Stimulated activated CD4-positive, alpha-beta T cell treated with anti-CD3 and anti-CD28 coated beads, Interleukin-15, amount 100 ng/mL, for 24 hours (primary cell): ENCODE measurements around the gene TRERF1.
"Not testable (repeated sequence)": the region's sequence is repeated elsewhere in the genome, so short reads cannot be mapped to it uniquely, and the experiment has no call there.

Source experiments
- DNase-seq: peaks from one replicate; pipeline ENCODE4 v3.0.0-alpha.2; 2020

The TRERF1 gene

DNA sequence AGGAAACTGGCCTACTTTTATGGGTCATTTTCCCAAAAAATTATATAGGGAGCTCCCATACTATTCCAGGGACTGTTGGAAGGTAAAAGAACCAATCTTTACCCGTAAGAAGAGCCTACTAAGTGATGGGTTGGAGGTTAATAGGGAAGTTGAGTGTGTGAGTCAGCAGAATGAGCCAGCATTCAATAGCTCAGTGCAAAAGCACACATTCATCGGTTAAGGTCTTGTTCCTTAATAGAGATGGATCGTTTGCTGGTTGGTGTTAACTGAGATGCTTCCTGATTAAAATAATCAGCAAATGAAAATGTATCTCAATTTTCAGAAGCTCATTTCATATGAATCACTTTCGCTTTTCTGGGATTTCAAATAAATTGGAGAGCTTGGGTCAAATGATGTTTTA, 118.8 kb downstream of the TRERF1 start:
- DNase-seq: no peak

DNA sequence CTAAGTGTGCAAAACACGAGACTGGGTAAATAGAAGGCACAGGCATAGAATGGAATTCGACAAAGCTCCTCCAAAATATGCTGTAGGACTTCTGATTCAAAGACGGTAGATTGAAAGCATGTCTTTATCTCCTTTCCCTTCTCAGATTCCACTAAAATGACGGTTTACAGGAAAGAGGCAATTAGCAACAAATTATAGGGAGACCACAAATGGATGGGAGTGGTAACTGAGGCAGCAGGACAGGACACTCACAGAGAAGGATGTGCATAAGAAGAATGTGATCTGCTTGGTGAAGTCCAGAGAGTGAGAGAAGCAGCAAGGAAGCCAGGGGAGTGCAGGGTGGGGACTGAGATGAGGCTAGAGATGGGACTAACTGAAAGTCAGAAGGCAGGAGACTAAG, 120.7 kb downstream of the TRERF1 start:
- no peak for DNase-seq

DNA sequence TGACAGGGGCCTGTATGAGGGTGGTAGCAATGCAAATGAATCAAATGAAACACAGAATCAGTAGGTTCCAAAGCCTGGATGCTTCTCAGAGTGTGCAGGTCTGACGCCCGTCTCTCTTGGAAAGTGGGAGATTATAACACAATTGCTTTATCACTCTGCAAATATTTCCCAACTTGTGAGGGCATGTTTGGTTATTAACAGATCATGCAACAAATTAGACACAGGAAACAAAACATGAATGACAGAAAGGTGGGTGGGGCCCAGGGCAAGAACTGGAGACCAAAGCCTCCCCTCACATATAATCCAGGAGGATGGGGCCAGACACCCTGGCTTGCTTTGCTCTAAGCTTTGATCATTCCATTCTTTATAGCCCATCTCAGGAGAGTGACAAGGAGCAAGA, 125.5 kb downstream of the TRERF1 start:
- DNase-seq: no peak

DNA sequence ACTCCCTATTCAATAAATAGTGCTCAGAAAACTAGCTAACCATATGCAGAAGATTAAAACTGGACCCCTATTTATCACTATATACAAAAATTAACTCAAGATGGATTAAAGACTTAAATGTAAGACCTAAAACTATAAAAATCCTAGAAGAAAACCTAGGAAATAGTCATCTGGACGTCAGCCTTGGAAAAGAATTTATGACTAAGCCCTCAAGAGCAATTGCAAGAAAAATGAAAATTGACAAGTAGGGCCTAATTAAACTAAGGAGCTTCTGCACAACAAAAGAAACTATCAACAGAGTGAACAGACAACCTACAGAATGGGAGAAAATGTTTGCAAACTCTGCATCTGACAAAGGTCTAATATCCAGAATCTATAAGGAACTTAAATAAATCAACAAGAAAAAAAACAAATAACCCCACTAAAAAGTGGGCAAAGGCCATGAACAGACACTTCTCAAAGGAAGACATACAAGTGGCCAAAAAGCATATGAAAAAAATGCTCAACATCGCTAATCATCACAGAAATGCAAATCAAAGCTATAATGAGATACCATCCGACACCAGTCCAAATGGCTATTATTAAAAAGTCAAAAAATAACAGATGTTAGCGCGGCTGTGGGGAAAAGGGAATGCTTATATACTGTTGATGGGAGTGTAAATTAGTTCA, 126.9 kb downstream of the TRERF1 start:
- DNase-seq: not testable (repeated sequence)

DNA sequence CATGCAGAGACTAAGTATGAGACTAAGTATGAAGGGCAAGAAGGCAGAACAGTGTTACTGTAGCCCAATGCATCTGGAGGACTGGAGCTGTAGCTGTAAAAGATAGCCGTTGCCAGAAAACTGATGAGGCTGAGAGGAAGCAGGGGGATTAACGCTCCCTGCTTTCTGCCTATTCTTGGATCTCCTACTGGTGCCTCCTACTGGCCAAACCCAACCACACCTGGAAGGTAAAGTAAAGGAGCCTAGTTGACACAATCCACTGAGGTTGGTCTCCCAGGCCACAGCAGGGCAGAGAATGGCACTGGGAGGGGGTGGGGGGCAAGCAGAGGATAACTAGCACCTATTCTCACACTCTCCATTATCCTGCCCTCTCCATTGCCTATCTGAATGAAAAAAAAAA, 129.1 kb downstream of the TRERF1 start:
- no peak for DNase-seq

DNA sequence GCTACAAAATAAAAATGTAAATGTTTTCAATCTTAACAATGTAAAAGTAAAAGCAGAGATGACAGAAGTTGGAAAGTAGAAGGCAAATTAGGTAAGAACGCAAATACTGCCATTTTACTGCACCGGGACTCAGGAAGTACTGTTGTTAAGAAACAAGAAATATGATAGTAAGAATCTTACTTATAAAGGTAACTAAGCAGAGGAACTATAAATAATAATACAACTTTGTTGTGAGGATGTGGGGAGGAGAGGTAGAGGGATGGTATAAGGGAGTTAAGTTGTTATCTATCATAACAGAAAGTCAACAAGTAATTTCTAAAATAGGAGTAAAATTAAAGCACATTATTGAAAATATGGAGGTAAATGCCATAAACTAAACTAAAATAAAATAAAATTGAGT, 129.8 kb downstream of the TRERF1 start:
- no peak for DNase-seq

DNA sequence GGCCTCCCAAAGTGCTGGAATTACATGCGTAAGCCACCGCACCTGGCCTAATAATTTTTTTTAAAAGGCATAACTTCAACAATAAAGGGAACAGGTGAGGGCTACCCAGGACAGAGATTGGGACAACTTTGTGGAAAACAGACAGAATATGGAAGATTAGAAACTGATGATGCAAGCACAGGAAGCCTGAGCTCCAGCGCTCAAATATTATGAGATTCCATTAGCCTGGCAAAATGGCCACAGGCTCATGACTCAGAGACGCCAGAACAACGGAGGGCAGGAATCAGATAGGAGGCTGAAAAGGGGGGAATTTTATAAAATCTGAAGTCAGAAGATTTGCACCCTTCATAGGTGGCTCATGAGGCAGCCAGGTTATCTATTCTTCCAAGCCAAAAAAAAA, 131.0 kb downstream of the TRERF1 start:
- no peak for DNase-seq

DNA sequence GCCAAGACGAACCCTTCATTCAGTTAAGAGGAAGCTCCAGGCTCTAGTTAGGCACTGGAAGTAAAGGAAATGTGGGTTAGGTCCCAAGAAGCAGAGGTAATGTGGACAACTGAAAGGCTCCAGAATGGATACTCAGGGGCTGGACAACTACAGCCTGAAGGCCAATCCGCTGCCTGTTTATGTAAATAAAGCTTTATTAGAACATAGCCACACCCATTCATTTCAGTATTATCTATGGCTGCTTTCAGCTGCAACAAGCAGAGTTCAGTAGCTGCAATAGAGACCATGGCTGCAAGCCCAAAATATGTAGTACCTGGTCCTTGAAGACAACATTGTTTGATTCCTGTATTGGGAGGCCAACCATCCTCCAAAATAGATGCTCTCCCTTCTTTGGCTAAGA, 133.2 kb downstream of the TRERF1 start:
- no peak for DNase-seq

DNA sequence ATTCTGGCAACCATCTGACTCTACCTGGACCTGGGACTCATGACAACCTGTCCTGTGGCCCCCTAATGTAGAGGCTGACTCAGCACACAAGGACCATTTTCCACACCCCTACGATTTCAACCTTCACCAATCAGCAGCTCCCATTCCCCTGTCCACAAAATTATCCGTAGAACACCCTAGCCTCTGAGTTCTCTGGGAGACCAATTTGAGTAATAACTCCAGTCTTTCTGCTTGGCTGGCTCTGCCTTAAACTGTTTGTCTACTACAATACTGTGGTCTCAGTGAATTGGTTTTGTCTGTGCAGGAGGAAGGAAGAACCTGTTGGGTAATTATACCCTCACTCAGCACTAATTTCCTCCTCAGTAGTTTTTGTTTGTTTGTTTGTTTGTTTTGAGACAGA, 134.7 kb downstream of the TRERF1 start:
- no peak for DNase-seq

DNA sequence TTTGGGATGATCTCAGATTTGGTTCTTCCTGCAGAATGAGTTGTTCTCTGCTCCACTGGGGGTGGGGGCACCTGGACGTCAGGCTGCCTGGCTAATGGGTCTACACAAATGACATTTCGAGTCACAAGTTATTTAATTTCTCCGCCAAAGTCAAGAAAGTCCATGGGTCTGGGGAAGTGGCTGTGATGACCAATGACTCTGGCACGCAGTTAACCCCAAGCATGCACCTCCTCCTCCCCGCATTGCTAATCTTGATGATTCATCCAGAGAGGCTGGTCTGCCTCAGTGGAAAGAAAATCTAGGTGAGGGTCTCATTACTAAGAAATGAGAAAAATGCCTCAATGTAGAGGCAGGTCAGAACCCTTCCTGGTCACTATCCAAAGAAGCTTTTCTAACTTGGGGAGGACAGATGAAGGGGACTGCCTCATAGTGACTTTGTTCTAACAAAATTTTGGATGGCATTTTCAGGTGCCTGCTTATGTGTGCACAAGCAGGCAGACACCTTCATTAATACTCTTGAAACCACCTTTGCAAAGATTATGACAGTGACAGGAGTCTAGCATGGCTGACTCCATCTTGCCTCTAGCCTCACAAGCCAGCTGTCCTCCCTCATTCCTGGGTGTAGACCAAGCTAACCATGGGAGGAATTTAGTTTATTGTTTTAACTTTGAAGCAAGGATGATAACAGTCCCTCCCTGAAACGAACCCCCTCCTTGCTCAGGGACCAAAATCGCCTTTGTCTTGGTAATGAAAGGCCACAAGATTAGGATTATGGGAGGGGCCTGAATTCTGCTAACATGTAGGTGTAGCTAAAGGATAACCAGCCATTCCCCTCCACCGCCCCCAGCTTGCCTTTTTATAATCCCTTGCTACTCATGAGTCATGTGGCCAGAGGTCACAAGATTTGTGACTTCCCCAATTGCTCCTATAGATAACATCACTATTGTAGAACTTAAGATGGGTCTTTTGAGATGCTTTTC, 135.4 kb downstream of the TRERF1 start:
- DNase-seq: peak; percentile 48

DNA sequence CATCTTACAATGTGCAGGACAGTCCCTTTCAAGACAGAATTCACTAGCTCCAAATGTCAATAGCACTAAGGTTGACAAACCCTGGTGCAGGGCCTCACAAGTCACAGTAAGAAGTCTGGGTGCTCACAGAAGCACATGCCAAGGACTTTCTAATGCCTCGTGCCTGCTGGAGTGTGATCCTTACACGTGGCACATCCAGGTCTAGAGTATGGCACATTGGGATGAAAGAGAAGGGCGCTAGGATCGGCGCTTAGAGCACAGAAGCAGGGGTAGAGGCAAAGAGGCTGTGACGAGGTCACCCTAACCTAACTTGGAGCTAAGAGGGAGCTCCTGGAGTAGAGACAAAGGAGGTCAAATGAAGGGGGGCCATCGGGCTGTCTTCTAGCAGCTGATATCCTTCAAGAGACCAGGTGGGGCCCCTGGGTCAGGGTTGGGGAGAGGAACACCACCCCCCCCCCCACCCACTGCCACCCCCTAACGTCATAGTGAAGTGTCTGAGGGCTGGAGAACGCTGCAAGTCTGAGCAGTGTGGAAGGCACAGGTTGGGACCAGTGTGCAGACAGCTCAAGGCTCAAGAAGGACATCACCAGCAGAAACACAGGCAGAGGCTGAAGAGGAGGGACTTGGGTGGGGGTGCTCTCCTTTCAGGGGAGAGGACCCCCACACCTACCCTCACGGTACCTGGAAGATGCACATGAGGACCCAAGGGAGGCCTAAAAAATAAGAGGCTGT, 136.3 kb downstream of the TRERF1 start:
- DNase-seq: no peak

DNA sequence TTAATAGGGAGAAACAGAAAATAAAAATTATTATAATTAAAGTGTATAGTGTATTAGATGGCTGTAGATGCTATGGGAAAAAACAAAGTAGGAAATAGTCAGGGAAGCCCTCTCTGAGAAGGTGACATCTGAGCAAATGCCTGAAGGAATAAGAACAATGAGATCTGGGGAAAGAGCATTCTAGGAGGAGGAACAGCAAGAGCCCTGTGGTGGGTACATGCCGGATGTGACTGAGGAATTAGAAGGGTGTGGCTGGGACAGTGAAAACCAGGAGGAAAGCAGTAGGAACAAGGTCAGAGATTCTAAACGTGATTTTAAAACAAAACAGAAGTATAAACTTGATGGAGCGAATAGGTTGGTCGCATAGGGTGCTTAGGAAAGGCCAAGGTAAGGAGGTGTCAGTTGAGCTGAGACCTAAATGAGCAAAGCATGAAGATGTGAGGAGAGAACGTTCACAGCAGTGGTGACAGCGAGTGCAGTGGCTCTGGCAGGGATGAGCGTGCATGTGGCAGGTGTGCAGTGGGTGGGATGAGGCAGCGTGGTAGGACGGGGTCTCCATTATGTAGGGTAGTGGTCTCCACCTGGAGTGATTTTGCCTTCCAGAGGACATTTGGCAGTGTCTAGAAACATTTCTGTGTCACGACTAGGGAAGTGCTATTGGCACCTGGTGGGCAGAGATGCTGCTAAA, 137.0 kb downstream of the TRERF1 start:
- DNase-seq: no peak

DNA sequence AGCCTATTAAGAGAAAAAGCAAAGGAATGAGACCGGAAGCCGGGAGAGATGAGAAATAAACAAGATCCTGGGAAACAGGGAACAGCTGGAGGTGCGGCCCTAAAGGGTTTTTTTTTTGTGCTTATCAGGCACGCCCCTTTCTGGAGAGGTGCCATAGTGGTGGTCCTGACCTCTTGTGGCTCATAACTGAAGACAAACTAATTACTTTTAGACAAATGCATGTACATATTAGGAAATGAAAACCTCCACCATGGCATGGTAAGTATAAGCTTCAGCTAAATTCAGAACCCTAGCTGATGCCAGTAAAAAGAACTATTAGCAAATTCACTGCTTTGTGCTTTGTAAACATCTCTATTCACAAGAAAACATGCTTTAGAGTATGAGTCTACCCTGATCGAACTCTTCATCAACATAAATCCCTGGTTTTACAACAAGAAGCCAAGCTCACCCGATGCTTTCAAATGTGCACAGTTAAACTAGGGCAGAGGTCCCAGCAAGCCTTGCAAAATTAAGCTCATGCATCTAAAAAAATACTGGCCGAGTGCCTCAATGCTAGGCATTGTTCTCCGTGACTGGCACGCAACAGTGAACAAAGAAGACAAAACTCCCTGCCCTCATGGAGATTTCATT, 137.7 kb downstream of the TRERF1 start:
- DNase-seq: no peak

DNA sequence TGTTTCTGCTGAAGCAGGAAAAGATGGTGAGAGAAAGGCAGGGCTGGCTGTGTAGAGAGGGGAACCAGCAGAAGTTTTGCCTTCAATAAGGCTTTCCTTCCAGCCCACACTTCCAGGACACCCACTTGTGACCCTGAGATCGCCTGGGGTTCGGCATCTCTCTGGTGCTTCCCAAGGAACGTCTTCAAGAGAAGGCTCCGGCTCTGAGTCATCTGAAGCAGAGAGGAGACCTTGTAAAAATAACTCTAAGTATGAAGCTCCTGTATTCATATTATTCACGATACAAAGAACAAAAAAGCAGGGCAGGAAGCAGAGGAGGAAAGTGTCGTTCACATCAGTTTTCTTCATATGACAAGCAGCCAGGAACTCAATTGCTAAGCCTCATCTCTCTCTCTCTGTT, 138.7 kb downstream of the TRERF1 start:
- peak; percentile 20 for DNase-seq

DNA sequence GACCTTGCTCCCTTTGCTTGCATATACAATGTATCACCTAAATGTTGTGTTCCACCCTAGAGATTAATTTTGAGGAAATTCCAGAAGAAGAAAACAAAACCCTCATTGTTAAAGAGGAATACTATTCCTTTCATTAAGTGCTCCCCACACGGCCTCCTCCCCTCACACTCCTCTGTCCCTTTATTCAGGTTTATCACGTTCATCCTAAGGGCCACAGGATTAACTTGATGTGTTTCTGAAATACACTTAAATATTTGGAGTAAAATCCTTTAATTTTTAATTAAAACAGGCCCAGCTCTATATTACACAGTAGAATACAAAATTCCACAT, 144.6 kb downstream of the TRERF1 start:
- DNase-seq: no peak

DNA sequence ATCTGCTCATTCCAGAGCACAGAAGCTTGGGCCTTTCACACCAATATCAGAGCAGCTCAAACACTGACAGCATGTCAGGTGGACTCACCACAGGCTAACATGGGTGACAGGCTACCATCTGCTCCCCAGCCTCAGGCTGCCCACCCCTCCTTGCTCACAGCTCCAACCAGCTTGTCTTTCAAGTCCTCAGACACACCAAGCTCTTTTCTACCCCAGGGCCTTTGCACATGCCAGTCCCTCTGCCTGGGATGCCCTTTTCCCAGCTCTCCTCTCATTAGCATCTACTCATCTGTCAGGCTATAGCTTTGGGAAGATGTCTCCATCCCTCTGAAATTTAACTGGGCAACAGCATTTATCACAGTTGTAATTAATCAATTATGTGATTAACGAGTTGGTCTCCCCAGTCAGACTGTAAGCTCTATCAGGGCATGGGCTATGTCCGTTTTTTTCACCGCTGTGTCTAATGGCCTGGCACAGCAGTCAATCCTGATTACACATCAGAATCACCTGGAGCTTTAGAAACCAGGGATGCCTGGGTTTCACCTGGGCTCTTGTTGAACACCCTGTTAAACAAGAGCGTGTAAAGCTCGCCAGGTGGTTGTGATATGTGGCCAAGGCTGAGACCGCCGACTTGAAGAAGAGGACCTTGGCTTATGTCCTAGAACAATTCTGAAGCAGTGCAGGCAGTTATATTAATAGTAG, 145.1 kb downstream of the TRERF1 start:
- DNase-seq: no peak

DNA sequence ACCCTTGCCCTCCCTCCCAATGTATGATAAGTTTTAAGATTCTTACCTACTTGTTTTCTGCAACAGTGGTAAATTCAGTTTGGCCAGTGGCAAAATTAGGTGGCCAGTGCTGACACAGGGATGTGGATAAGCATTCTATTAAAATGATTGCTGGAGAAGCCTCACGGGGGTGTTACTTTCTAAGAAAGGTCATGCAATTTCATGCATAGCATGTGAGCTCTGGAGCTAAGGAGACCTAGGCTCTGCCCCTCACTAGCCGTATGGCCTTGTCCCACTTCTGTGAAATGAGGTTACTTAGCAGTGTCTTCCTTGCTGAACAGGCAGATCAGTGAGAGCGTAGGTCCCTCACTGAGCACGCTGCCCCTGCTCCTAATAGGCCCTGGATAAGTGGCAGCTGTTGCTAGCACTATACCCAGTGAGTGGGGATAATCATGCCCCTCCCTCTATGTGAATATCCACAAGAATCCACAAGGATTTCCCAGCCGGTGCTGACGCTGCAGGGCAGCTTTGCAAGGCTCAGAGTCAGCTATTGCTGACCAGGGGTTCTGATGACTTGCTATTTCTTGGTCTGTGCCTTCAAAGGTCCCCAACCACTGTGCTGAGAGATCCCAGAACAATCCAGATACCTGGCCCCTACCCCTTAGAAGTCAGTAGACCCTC, 147.5 kb downstream of the TRERF1 start:
- no peak for DNase-seq

DNA sequence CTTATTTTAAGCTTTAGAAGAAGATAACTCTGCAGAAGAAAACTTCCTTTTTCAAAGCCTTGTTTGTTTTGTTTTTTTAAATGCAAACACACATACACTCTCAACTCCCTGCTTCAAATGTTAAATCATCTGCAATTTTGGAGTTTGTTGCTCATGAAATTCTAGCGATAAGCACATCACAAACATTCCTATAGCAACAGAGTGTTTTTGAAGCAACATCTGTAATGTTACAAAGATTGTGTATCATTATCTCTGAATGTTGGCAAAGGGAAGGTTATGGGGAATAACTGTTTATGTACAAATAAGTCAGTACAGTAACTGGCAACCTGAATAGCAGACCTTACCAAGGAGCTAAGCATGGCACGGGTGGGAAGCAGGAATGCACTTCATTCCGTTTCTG, 149.3 kb downstream of the TRERF1 start:
- DNase-seq: no peak

DNA sequence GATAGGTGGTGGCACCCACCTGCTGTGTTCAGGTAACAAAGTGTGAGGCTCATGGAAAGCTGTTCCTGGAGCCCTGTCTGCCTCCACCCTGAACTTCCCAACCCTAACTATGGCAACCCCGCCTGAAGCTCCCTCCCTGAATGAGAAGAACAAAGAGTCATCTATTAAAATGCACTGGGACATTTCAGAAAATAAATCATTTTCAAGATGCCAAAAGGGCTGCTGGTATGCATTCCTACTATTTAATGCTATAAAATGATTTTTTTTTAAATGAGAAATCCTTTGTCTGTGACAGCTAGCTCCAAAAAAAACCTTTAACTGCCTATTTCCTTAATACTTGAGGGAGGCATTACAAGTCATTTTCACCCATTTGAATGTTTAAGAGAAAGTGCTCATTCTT, 149.7 kb downstream of the TRERF1 start:
- no peak for DNase-seq

DNA sequence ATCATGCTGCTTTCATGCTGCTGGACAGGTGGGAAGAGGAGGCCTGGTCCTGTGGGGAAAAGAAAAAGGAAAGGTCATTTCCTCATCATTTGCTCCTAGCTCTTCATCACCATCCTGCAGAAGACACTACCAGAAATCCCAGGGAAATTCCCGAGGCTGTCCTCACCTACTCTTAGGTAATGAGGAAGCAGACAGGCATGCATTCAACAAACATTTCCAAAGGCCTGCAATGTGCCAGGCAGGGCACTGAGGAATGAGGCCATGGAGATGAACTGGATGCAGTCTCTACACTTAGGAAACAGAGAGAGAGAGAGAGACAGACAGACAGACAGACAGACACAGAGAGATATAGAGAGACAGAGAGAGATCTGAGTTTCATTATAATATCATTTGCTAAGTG, 151.0 kb downstream of the TRERF1 start:
- no peak for DNase-seq

DNA sequence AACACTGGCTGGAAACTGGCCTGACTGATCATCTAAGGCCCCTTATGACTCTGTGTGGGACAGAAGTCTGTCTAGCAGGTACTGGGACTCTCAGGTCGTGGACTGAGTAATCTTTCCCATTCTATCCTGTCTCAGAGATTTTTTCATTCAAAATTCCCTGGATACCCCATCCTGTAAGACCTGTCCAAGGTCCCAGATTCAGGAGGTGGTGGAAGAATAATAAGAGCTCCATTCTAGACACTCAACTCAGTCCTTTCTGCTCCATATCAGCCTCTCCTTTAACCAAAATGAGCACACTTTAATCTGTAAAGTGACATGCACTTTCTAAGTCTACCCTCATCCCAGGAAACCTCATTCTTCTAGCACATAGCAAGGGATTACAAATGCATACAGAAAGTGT, 151.5 kb downstream of the TRERF1 start:
- no peak for DNase-seq

DNA sequence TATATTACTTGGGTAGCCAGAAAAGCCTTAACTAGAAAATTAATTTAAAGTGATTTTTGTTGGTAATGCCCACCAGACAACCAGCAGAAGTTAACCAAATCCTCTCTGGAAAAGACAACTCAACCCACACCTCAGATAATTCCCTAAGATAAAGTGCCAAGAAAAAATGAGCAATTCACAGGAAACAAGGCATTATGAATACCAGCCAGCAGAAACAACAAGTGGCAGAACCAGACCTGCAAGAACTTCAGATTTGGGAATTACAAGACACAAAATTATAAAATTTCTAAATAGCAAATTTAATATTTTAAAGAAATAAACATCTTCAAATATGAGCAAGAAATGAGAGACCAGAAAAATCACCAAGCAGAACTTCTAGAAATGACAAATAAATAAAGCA, 154.1 kb downstream of the TRERF1 start:
- no peak for DNase-seq
